CD4-positive, CD25-positive, alpha-beta regulatory T cell (primary cell): ENCODE results near the gene ACTN3. TPM values are rescaled to one million over a fixed set of nuclear protein-coding genes. Genes with fewer than 3 reads are reported as not detected.

Experiments
- ATAC-seq, 2 donors: fragments of 150-1000 bp; cut with Tn5 transposase; one replicate each; pipeline ENCODE4 v1.10.0; 2021; ENCODE audit warnings: low read depth in 2 of 2, moderate number of reproducible peaks in 2 of 2, moderate library complexity in 1 of 2
- DNase-seq, 3 donors: peaks; one replicate each; pipeline versions ENCODE4 v3.0.0 to v3.0.0-alpha.2; 2012 to 2022; ENCODE audit warnings: mixed read lengths in 1 of 3
- H3K27ac ChIP-seq: one replicate; pipeline ENCODE4 v1.7.0; 2013; ENCODE audit warnings: mild to moderate bottlenecking, low read length; ENCODE audit not compliant: insufficient read depth, poor library complexity, severe bottlenecking
- H3K27me3 ChIP-seq: one replicate; pipeline ENCODE4 v1.7.0; 2013; ENCODE audit warnings: low read length; ENCODE audit not compliant: control insufficient read depth, insufficient read depth
- H3K36me3 ChIP-seq: one replicate; pipeline ENCODE4 v1.7.0; 2013; ENCODE audit warnings: mild to moderate bottlenecking, low read length, moderate library complexity; ENCODE audit not compliant: control insufficient read depth, insufficient read depth
- H3K4me1 ChIP-seq: 2 replicates; pipeline ENCODE4 v1.7.0; 2013; ENCODE audit warnings: mild to moderate bottlenecking, low read length; ENCODE audit not compliant: insufficient read depth, control insufficient read depth, poor library complexity, severe bottlenecking
- H3K4me3 ChIP-seq: one replicate; pipeline ENCODE4 v1.7.0; 2013; ENCODE audit warnings: low read depth, mild to moderate bottlenecking, low read length, moderate library complexity
- H3K9me3 ChIP-seq, 2 experiments: 1 replicate in 1 of 2; 2 replicates in 1 of 2; pipeline ENCODE4 v1.7.0; 2013; ENCODE audit warnings: low read length in 2 of 2, mild to moderate bottlenecking in 1 of 2, moderate library complexity in 1 of 2; ENCODE audit not compliant: control insufficient read depth in 2 of 2
- H3K27ac Mint-ChIP-seq, 3 donors: one replicate each; pipeline ENCODE4 v1.8.0; 2020 to 2022; ENCODE audit warnings: mild to moderate bottlenecking in 3 of 3, mixed read lengths in 3 of 3, moderate library complexity in 2 of 3
- H3K27me3 Mint-ChIP-seq: one replicate; pipeline ENCODE4 v1.8.0; 2022; ENCODE audit warnings: mild to moderate bottlenecking, mixed read lengths
- H3K36me3 Mint-ChIP-seq: one replicate; pipeline ENCODE4 v1.8.0; 2020; ENCODE audit warnings: mixed read lengths
- H3K4me1 Mint-ChIP-seq, 4 donors: one replicate each; pipeline ENCODE4 v1.8.0; 2020 to 2022; ENCODE audit warnings: mixed read lengths in 4 of 4, mild to moderate bottlenecking in 1 of 4
- H3K4me3 Mint-ChIP-seq, 4 donors: one replicate each; pipeline ENCODE4 v1.8.0; 2020 to 2022; ENCODE audit warnings: mild to moderate bottlenecking in 4 of 4, mixed read lengths in 4 of 4, moderate library complexity in 3 of 4
- H3K9me3 Mint-ChIP-seq, 7 donors: one replicate each; pipeline ENCODE4 v1.8.0; 2020 to 2022; ENCODE audit warnings: mixed read lengths in 7 of 7, mild to moderate bottlenecking in 3 of 7, moderate library complexity in 2 of 7
- polyA plus RNA-seq, 4 donors: library from polyadenylated mRNA; unstranded; fragments of 300-500 nt; fragmentation: Illumina TruSeq; gene quantifications; one replicate each; pipeline ENCODE4 v1.2.3, GENCODE V29; 2021
- total RNA-seq: library from RNA; stranded (reverse); gene quantifications from one replicate; pipeline ENCODE4 v1.2.3, GENCODE V29; 2022

The ACTN3 gene
- total and polyA plus RNA-seq, 5 donors from 2014 or later = not detected

- H3K36me3 ChIP-seq = peaks cover 11% of the 10 kb centered on the region
- no peaks in the 10 kb centered on the region for H3K27me3 ChIP-seq
- peak within 1 kb of the TSS; percentile 92 to 96 (median 93) for H3K27ac Mint-ChIP-seq
- peak within 1 kb of the TSS; percentile 90 for H3K4me3 ChIP-seq
- peak; percentile 76 to 94 (median 81) for DNase-seq
- peaks cover 9 to 45% (median 23%) of the 10 kb centered on the region in 4 donors for H3K4me1 Mint-ChIP-seq
- H3K36me3 Mint-ChIP-seq = peaks cover 21% of the 10 kb centered on the region
- no peaks in the 10 kb centered on the region for H3K9me3 Mint-ChIP-seq
- H3K27ac ChIP-seq = peak within 1 kb of the TSS; percentile 85
- no peaks in the 10 kb centered on the region for H3K9me3 ChIP-seq
- peak; percentile 62 to 65 for ATAC-seq
- peaks cover 43% of the 10 kb centered on the region for H3K4me1 ChIP-seq
- peak within 1 kb of the TSS; percentile 91 to 96 (median 94) for H3K4me3 Mint-ChIP-seq
- peaks cover 5% of the 10 kb centered on the region for H3K27me3 Mint-ChIP-seq
Measured at GRCh38 chr11:66545701-66546367, 869 bp upstream of the ACTN3 start, which contains the start of gene ZDHHC24. Gene ZDHHC24 (minus strand): TSS chr11:66546048. CDS start chr11:66546003, 45 bp downstream.

GRCh38 chr11:66546966-66547661 is 411 bp downstream of the ACTN3 start:
- Histone ChIP-seq H3K27ac (peak overlapping the region; percentile 85), H3K4me3 (no peak overlapping the region), H3K27me3 (no peaks in the 10 kb centered on the region), H3K4me1 (peaks cover 43% of the 10 kb centered on the region), H3K9me3 (no peaks in the 10 kb centered on the region), H3K36me3 (peaks cover 5% of the 10 kb centered on the region)
- Mint-ChIP-seq H3K27me3 (peaks cover 5% of the 10 kb centered on the region), H3K27ac (peak overlapping the region in 1 of 3 donors; percentile 96), H3K4me3 (peak overlapping the region; percentile 87 to 96 (median 90)), H3K4me1 (peaks cover 9 to 37% (median 18%) of the 10 kb centered on the region in 4 donors), H3K9me3 (no peaks in the 10 kb centered on the region), H3K36me3 (peaks cover 8% of the 10 kb centered on the region)
- ATAC-seq (no peak), DNase-seq (no peak)

- Mint-ChIP-seq H3K9me3 (no peaks in the 10 kb centered on the region), H3K27ac (no peak overlapping the region), H3K27me3 (peaks cover 5% of the 10 kb centered on the region), H3K4me1 (peaks cover 9 to 32% (median 13%) of the 10 kb centered on the region in 4 donors), H3K36me3 (peaks cover 3% of the 10 kb centered on the region), H3K4me3 (peak overlapping the region in 2 of 4 donors; percentile 75 to 82)
- H3K27ac ChIP-seq = no peak overlapping the region
- ATAC-seq = no peak
- no peak overlapping the region for H3K4me3 ChIP-seq
- no peak for DNase-seq
- H3K36me3 ChIP-seq = no peaks in the 10 kb centered on the region
- H3K9me3 ChIP-seq = no peaks in the 10 kb centered on the region
- peaks cover 43% of the 10 kb centered on the region for H3K4me1 ChIP-seq
- no peaks in the 10 kb centered on the region for H3K27me3 ChIP-seq
Measured at GRCh38 chr11:66547662-66548009, 933 bp downstream of the ACTN3 start.

- Histone ChIP-seq H3K27ac (no peak overlapping the region), H3K36me3 (no peaks in the 10 kb centered on the region), H3K9me3 (no peaks in the 10 kb centered on the region), H3K4me1 (peaks cover 43% of the 10 kb centered on the region), H3K4me3 (no peak overlapping the region), H3K27me3 (no peaks in the 10 kb centered on the region)
- Mint-ChIP-seq H3K4me1 (peaks cover 9 to 28% (median 13%) of the 10 kb centered on the region in 4 donors), H3K27me3 (peaks cover 5% of the 10 kb centered on the region), H3K36me3 (no peaks in the 10 kb centered on the region), H3K4me3 (peak overlapping the region; percentile 47 to 82 (median 64)), H3K27ac (no peak overlapping the region), H3K9me3 (no peaks in the 10 kb centered on the region)
- ATAC-seq (no peak), DNase-seq (no peak)
Measured at GRCh38 chr11:66548041-66548440, 1.3 kb downstream of the ACTN3 start.

- no peaks in the 10 kb centered on the region for H3K9me3 Mint-ChIP-seq
- peaks cover 9 to 18% (median 10%) of the 10 kb centered on the region in 4 donors for H3K4me1 Mint-ChIP-seq
- H3K27me3 ChIP-seq = no peaks in the 10 kb centered on the region
- H3K4me3 Mint-ChIP-seq = peak overlapping the region; percentile 10 to 79 (median 61)
- no peaks in the 10 kb centered on the region for H3K9me3 ChIP-seq
- H3K36me3 ChIP-seq = no peaks in the 10 kb centered on the region
- ATAC-seq = no peak
- DNase-seq = no peak
- peak overlapping the region in 2 of 3 donors; percentile 55 to 56 for H3K27ac Mint-ChIP-seq
- no peak overlapping the region for H3K4me3 ChIP-seq
- H3K27me3 Mint-ChIP-seq = peaks cover 5% of the 10 kb centered on the region
- no peaks in the 10 kb centered on the region for H3K36me3 Mint-ChIP-seq
- H3K27ac ChIP-seq = no peak overlapping the region
- H3K4me1 ChIP-seq = peaks cover 33% of the 10 kb centered on the region
Measured at GRCh38 chr11:66548774-66549630, 2.3 kb downstream of the ACTN3 start.

- H3K9me3 Mint-ChIP-seq = no peaks in the 10 kb centered on the region
- no peaks in the 10 kb centered on the region for H3K27me3 ChIP-seq
- no peak overlapping the region for H3K27ac ChIP-seq
- H3K4me3 Mint-ChIP-seq = peak overlapping the region in 1 of 4 donors; percentile 75
- H3K9me3 ChIP-seq = no peaks in the 10 kb centered on the region
- no peak for DNase-seq
- H3K4me1 Mint-ChIP-seq = peaks cover 4 to 13% (median 5%) of the 10 kb centered on the region in 4 donors
- H3K4me1 ChIP-seq = peaks cover 26% of the 10 kb centered on the region
- no peak for ATAC-seq
- H3K36me3 Mint-ChIP-seq = no peaks in the 10 kb centered on the region
- H3K36me3 ChIP-seq = no peaks in the 10 kb centered on the region
- peaks cover 5% of the 10 kb centered on the region for H3K27me3 Mint-ChIP-seq
- no peak overlapping the region for H3K27ac Mint-ChIP-seq
- H3K4me3 ChIP-seq = no peak overlapping the region
Measured at GRCh38 chr11:66549696-66550095, 3.0 kb downstream of the ACTN3 start.

GRCh38 chr11:66550887-66551286 is 4.2 kb downstream of the ACTN3 start:
- DNase-seq = no peak
- Mint-ChIP-seq H3K27ac (no peak overlapping the region), H3K27me3 (peaks cover 5% of the 10 kb centered on the region)

More at GRCh38 chr11:66550887-66551286, 4.2 kb downstream of the ACTN3 start:
- Histone ChIP-seq H3K36me3 (no peaks in the 10 kb centered on the region), H3K27me3 (no peaks in the 10 kb centered on the region), H3K4me3 (no peak overlapping the region), H3K9me3 (no peaks in the 10 kb centered on the region), H3K27ac (no peak overlapping the region), H3K4me1 (peaks cover 14% of the 10 kb centered on the region)
- peaks cover 0 to 1% (median 0%) of the 10 kb centered on the region in 7 donors for H3K9me3 Mint-ChIP-seq
- no peak for ATAC-seq
- no peaks in the 10 kb centered on the region for H3K36me3 Mint-ChIP-seq
- H3K4me1 Mint-ChIP-seq = peaks cover 0 to 5% (median 3%) of the 10 kb centered on the region in 4 donors
- H3K4me3 Mint-ChIP-seq = no peak overlapping the region
